Astrocyte of the spinal cord (primary cell): Measurements from ENCODE around the gene FAM53C.

Experiments
- DNase-seq: peaks from one replicate; pipeline ENCODE4 v3.0.0; 2011; ENCODE audit warnings: low read depth, low spot score
- H3K4me3 ChIP-seq: 2 replicates; pipeline ENCODE4 v1.5.1; 2011; ENCODE audit warnings: low read depth, mild to moderate bottlenecking, low read length, moderate library complexity
- in situ Hi-C: cut with HindIII; loops from 2 replicates; pipeline ENCODE4 v1.10.0; 2017; ENCODE audit warnings: low sequenced_read_pairs
- TF ChIP-seq, protein P1 (sequence below): IDR thresholded peaks from 2 replicates; pipeline ENCODE4 v1.5.1; 2012; ENCODE audit warnings: low read depth, mild to moderate bottlenecking, low read length, inconsistent platforms

Gene FAM53C

GRCh38 chr5:138339091-138339456 is 1.0 kb downstream of the FAM53C start:
- peak overlapping the region; percentile 68 for H3K4me3 ChIP-seq
- peak; percentile 12 for DNase-seq
- in situ Hi-C loops, result no loop called here
- TF ChIP-seq, protein P1, sequence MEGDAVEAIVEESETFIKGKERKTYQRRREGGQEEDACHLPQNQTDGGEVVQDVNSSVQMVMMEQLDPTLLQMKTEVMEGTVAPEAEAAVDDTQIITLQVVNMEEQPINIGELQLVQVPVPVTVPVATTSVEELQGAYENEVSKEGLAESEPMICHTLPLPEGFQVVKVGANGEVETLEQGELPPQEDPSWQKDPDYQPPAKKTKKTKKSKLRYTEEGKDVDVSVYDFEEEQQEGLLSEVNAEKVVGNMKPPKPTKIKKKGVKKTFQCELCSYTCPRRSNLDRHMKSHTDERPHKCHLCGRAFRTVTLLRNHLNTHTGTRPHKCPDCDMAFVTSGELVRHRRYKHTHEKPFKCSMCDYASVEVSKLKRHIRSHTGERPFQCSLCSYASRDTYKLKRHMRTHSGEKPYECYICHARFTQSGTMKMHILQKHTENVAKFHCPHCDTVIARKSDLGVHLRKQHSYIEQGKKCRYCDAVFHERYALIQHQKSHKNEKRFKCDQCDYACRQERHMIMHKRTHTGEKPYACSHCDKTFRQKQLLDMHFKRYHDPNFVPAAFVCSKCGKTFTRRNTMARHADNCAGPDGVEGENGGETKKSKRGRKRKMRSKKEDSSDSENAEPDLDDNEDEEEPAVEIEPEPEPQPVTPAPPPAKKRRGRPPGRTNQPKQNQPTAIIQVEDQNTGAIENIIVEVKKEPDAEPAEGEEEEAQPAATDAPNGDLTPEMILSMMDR, result no peak

GRCh38 chr5:138339464-138339863 is 1.4 kb downstream of the FAM53C start:
- no peak for DNase-seq
- in situ Hi-C loops, result no loop called here
- H3K4me3 ChIP-seq, result peak overlapping the region; percentile 68
- TF ChIP-seq, protein P1, result no peak

- TF ChIP-seq, protein P1, result no peak
- no peak for DNase-seq
- in situ Hi-C loops, result no loop called here
- peak overlapping the region; percentile 68 for H3K4me3 ChIP-seq
Observed at GRCh38 chr5:138340008-138340407, 1.9 kb downstream of the FAM53C start.

DNA sequence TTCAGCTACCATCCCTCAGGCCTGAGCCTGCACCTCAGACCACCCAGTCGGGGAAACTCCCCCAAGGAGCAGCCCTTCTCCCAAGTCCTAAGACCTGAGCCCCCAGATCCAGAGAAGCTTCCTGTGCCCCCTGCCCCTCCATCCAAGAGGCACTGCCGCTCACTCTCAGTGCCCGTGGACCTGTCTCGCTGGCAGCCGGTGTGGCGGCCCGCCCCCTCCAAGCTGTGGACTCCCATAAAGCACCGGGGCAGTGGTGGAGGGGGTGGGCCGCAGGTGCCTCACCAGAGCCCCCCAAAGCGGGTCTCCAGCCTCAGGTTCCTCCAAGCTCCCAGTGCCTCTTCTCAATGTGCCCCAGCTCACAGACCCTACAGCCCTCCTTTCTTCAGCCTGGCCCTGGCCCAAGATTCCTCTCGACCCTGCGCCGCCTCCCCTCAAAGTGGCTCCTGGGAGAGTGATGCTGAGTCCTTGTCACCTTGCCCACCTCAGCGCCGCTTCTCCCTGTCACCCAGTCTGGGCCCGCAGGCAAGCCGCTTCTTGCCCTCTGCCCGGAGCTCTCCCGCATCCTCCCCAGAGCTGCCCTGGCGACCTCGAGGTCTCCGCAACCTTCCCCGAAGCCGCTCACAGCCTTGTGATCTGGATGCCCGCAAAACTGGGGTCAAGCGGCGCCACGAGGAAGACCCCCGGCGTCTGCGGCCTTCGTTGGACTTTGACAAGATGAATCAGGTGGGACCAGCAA is 7.0 kb downstream of the FAM53C start:
- DNase-seq, result no peak
- no peak overlapping the region for H3K4me3 ChIP-seq
- TF ChIP-seq, protein P1, result no peak
- in situ Hi-C loops, result no loop called here

- in situ Hi-C loops, result no loop called here
- no peak for DNase-seq
- TF ChIP-seq, protein P1, result no peak
- no peak overlapping the region for H3K4me3 ChIP-seq
Observed at GRCh38 chr5:138346889-138347288, 8.8 kb downstream of the FAM53C start.

DNA sequence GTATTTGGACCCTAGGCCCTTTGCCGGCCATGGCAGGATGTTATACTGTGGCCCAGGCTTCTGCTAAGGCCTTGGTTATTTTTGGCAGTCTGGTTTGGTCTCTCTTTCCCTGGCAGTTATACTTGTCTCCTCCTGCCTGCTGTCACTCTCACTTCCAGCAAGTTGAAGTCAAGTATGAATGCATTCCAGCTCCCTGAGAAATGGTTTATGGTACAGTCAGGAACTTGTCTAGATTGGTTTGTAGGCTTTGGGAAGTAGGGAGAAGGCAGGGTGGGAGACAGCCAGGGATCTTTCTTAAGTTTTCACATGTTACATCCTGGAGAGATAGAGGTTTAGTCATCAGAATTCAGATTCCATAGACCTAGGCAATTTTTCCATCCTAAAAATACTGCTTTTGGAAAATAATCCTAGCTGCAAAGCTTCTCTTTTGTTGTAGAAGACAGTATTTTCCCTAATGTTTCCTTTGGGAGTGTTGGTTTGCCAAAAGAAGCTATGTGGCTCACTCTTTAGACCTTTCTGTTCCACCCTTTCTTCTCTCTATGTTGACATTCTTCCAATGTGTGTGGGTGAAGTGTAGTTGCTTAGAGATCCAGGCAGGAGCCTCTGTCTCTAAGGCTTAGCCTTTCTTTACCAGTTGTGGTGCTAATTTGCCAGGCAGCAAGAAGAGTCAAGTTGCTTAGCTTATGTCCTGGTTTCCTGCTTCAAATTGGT is 11.9 kb downstream of the FAM53C start:
- no peak overlapping the region for H3K4me3 ChIP-seq
- TF ChIP-seq, protein P1, result no peak
- in situ Hi-C loops, result no loop called here
- DNase-seq, result no peak
